GM20431 (cell line): ENCODE measurements around the gene FAF1.

Source experiments
- in situ Hi-C: fragments of 300-500 bp; cut with MseI, MboI; formaldehyde crosslinking; loops from one replicate; pipeline ENCODE4 v1.15.0; 2020; ENCODE audit warnings: low sequenced_read_pairs; ENCODE audit not compliant: unreplicated experiment

FAF1 gene

DNA sequence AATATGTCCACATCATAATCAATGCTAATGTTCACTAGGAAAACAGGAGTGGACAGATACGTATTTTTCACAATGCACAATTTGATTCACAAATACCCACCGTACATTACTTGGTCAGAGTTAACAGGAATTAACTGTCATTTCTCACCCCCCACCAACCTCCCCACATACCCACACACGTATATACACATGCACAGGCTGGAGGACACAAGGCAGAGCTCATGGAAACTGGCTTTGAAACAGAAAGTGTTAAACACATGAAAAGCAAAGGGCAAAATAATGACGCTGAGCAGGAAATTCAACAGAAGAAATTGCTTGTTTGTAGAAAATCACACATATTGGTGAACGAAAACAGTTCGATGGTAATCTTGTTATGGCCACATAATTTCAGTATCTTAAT, 348.4 kb downstream of the FAF1 start:
- in situ Hi-C loops: no loop called here

DNA sequence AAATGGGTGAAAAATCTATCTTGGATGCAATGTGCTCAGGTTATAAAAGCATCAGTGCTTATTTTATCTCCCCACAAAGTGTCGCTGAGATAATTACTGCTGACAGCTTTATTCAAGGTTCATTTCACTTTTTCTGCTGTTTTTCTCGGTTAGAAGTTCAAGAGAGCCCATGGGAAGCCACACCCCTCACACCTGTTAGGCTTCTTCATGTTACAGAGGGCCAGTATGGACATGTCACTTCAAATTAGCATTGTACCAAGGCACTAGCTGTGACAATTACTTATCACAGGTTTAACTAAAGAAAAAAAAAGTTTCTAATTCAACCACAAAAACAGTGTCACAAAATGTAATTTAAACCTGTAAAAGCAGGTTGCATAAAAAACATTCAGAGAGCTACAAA, 349.5 kb downstream of the FAF1 start:
- in situ Hi-C loops: no loop called here

DNA sequence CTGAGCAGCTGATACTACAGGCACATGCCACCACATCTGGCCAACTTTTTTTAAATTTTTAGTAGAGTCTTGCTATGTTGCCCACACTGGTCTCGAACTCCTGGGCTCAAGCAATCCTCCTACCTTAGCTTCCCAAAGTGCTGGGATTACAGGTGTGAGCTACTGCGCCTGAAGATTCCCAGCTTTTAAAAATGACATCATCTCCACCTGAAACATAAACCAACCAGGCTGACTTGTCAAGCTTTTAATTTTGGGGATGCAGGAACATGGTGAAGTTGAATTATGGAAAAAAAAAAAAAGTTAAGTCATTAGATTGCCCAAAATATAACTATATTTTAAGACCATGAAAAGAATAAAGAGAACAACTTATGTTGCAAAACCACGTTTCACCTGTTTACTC, 350.6 kb downstream of the FAF1 start:
- in situ Hi-C loops: loop anchor here (10.0 kb wide), 1 partner anchor 235 kb away; no protein-coding TSS in a partner anchor

- in situ Hi-C loops: loop anchor here (10.0 kb wide), 1 partner anchor 231 kb away; no protein-coding TSS in a partner anchor
These were observed 354.7 kb downstream of the FAF1 start for GRCh38 chr1:50605186-50605875.

DNA sequence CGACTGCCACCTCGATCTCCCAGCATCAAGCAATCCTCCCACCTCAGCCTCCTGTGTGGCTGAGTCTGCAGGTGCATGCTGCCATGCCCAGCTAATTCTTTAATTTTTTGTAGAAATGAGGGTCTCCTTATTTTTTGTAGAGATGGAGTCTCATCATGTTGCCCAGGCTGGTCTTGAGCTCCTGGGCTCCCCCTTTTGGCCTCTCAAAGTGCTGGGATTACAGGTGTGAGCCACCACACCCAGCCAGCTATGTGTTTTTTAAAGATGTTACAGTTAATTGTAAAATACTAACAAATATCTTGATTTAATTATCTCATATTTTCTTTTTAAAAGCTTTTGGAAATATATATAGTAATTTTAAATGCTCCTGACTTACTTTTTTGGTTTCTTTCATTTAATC, 355.5 kb downstream of the FAF1 start:
- in situ Hi-C loops: loop anchor here (10.0 kb wide), 1 partner anchor 230 kb away; no protein-coding TSS in a partner anchor

GRCh38 chr1:50603274-50604271, 356.5 kb downstream of the FAF1 start:
- in situ Hi-C loops: loop anchor here (10.0 kb wide), 1 partner anchor 229 kb away; no protein-coding TSS in a partner anchor

GRCh38 chr1:50599546-50599945, 360.5 kb downstream of the FAF1 start:
- in situ Hi-C loops: no loop called here

- in situ Hi-C loops: no loop called here
These were observed 364.2 kb downstream of the FAF1 start for GRCh38 chr1:50595874-50596273.

DNA sequence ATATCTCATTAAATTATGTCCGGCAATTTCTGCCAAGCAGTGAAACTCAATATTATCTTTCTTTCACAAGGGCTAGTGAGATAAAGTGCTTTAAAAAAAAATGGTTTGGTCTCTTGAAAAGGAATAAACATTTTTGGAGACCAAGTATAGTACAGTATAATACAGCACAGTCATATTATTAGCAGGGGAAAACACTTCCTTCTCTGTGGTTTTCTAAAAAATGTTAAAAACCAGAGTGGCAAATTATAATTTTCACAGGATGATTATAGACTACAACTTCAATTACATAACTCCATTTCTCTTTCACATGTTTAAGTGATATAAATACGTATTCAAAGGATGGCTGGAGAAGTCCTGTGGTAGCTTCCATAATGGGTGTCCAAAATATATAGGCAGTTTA, 366.6 kb downstream of the FAF1 start:
- in situ Hi-C loops: no loop called here

DNA sequence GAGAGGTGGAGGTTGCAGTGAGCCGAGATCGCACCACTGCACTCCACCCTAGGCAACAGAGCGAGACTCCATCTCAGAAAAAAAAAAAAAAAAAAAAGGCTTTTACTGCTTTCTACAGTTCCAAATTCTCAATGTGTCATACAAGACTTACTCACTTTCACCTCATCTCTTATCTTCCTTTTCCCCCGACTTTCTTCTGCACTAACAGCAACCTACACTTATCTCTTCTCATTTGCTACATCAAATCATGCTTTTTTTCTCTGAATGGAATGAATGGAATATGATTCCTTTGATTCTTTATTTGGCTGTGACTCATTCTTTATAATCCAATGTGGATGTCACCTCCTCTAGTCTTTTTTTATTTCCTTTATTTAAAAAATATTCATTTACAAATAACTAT, 368.5 kb downstream of the FAF1 start:
- in situ Hi-C loops: no loop called here

GRCh38 chr1:50582346-50582745, 377.7 kb downstream of the FAF1 start:
- in situ Hi-C loops: no loop called here

DNA sequence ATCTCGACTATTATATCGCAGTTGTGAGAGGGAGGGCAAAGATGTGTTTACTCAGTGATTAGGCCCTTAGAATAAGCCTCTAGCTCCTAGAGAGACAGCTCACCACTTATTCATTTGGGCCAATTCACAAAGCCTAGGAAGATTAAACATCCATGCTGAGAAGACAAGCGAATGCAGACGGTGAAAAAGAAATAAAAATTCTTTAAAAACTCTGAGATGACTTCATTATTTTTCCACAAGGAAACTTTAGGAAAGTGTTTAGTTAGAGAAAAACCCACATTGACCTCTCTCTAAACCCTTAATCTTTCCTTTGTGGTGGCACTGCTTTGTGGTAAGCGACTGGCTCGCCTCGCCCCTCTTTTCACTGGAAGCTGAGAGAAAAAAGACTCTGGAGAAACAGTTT, 390.0 kb downstream of the FAF1 start:
- in situ Hi-C loops: no loop called here

DNA sequence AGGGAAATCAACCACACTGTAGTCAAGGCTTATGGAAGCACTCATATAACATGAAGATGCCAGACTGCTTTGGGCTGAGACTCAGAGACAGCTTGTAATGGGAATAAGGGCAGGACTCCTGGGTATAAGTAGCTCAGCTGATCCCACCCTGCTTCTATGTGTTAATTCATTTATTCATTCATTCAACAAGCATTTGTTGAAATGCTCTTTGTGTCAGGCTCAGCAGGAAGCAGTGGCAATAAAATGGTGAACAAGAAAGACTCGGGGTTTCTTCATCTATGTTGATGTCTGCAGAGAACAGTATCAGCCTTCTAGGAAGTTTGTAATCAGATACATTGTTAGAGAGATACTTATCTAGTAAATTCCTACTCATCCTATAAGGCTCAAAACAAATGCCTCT, 391.3 kb downstream of the FAF1 start:
- in situ Hi-C loops: no loop called here

- in situ Hi-C loops: no loop called here
These were observed 393.7 kb downstream of the FAF1 start for GRCh38 chr1:50566405-50566804.

- in situ Hi-C loops: no loop called here
These were observed 395.6 kb downstream of the FAF1 start for GRCh38 chr1:50564417-50564816.

DNA sequence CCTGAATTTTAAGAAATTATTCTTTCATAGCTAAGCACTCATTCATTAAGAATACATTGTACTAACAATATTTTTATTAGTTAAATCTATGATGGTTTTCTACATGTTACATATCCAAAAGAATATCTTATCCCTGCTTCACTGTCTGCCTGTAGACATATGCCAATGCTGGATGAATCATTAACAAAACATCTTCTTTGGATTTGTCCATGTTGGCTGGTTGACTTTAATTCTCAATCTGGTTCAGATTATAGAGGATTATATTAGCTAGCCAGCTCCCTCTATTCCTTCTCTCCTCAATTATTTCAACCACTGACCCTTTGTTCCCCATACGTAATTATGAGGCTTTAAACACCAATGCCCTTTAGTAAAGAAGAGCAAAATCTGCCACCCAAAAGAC, 398.0 kb downstream of the FAF1 start:
- in situ Hi-C loops: no loop called here

GRCh38 chr1:50559421-50559820, 400.6 kb downstream of the FAF1 start:
- in situ Hi-C loops: no loop called here

- in situ Hi-C loops: no loop called here
These were observed 406.1 kb downstream of the FAF1 start for GRCh38 chr1:50553921-50554320.

GRCh38 chr1:50548243-50548642, 411.8 kb downstream of the FAF1 start:
- in situ Hi-C loops: no loop called here

DNA sequence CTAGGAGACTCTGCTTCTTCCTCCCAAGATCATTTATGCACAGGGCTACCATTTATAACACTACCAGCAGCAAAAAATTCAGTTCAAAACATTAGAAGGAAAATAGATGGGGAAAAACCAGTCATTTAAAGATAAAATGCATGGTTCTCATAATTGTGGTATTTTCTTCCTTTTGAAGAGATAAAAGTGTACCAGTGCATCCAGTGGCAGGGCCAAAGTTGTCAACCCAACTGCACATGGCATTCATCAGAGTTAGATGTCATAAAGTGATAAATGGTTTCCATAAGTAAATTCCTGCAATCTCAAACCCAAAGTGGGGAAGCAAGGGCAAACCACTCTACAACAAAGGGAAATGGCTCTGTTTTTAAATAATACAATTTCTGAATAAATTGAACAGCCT, 417.7 kb downstream of the FAF1 start:
- in situ Hi-C loops: no loop called here

- in situ Hi-C loops: no loop called here
These were observed 421.6 kb downstream of the FAF1 start for GRCh38 chr1:50538476-50538875.
